Thoracic aorta (tissue), 2 donors: Measurements from ENCODE around the gene SH3PXD2A. TPM values are rescaled to one million over a fixed set of nuclear protein-coding genes. Genes with fewer than 3 reads are reported as not detected.

Experiments used
- ATAC-seq: fragments of 150-250 bp; one replicate; pipeline ENCODE4 v1.8.0; 2017; ENCODE audit warnings: low read depth; ENCODE audit not compliant: insufficient number of reproducible peaks, low FRiP score
- DNase-seq: peaks from one replicate; pipeline ENCODE4 v3.0.0-alpha.2; 2020; ENCODE audit warnings: low spot score
- H3K27ac ChIP-seq, 2 donors: fragments of 200-600 bp; sonication (generic); 1 replicate in 1 of 2; 2 replicates in 1 of 2; pipeline ENCODE4 v1.5.1; 2016; ENCODE audit warnings: mild to moderate bottlenecking in 2 of 2, moderate library complexity in 2 of 2
- H3K27me3 ChIP-seq: fragments of 200-600 bp; sonication (generic); replicated peaks from 2 replicates; pipeline ENCODE4 v1.6.0; 2016; ENCODE audit warnings: mild to moderate bottlenecking; ENCODE audit not compliant: insufficient read depth
- H3K36me3 ChIP-seq: fragments of 200-600 bp; sonication (generic); one replicate; pipeline ENCODE4 v1.5.1; 2016
- H3K4me1 ChIP-seq, 2 donors: fragments of 200-600 bp; sonication (generic); 1 replicate in 1 of 2; 2 replicates in 1 of 2; pipeline versions ENCODE4 v1.5.1 to v1.6.0; 2016; ENCODE audit warnings: low read depth in 2 of 2, mild to moderate bottlenecking in 1 of 2; ENCODE audit not compliant: control insufficient read depth in 1 of 2
- H3K4me3 ChIP-seq: fragments of 200-600 bp; sonication (generic); 2 replicates; pipeline ENCODE4 v1.5.1; 2016; ENCODE audit warnings: mild to moderate bottlenecking
- H3K9me3 ChIP-seq: fragments of 200-600 bp; sonication (generic); 2 replicates; pipeline ENCODE4 v1.5.1; 2016
- CTCF ChIP-seq: fragments of 200-600 bp; sonication (generic); IDR thresholded peaks from one replicate; pipeline ENCODE4 v1.5.1; 2019; ENCODE audit warnings: antibody characterized with exemption
- total RNA-seq, 2 donors: library from RNA; depleted of rRNA; stranded (reverse); fragments of >200 nt; gene quantifications; one replicate each; pipeline versions ENCODE4 v1.1.0 to v1.2.3, GENCODE V29; 2016

SH3PXD2A gene
- total RNA-seq, 2 donors from 2014 or later = 28.3 to 51.5 TPM

- H3K27ac ChIP-seq = no peak overlapping the region
- H3K27me3 ChIP-seq = no peaks in the 10 kb centered on the region
- H3K36me3 ChIP-seq = peaks cover 4% of the 10 kb centered on the region
- no peak for DNase-seq
- peaks cover 7 to 58% of the 10 kb centered on the region in 2 donors for H3K4me1 ChIP-seq
- no peak for TF ChIP-seq CTCF
- no peak overlapping the region for H3K4me3 ChIP-seq
- H3K9me3 ChIP-seq = no peaks in the 10 kb centered on the region
- ATAC-seq = no peak
Measured at GRCh38 chr10:103629581-103629980, 225.8 kb downstream of the SH3PXD2A start.

GRCh38 chr10:103627893-103628292, 227.5 kb downstream of the SH3PXD2A start:
- no peak for TF ChIP-seq CTCF
- DNase-seq (no peak), ATAC-seq (no peak)
- no peaks in the 10 kb centered on the region for H3K9me3 ChIP-seq
- H3K4me1 ChIP-seq = peaks cover 7 to 63% of the 10 kb centered on the region in 2 donors
- H3K27me3 ChIP-seq = no peaks in the 10 kb centered on the region
- H3K27ac ChIP-seq = no peak overlapping the region
- no peak overlapping the region for H3K4me3 ChIP-seq
- peaks cover 4% of the 10 kb centered on the region for H3K36me3 ChIP-seq

- H3K36me3 ChIP-seq = peaks cover 4% of the 10 kb centered on the region
Measured at GRCh38 chr10:103627111-103627892, 228.1 kb downstream of the SH3PXD2A start.

GRCh38 chr10:103626178-103626577, 229.2 kb downstream of the SH3PXD2A start:
- ATAC-seq = peak; percentile 51
- no peaks in the 10 kb centered on the region for H3K27me3 ChIP-seq
- peak overlapping the region; percentile 29 to 57 for H3K27ac ChIP-seq
- H3K9me3 ChIP-seq = no peaks in the 10 kb centered on the region
- H3K4me1 ChIP-seq = peaks cover 19 to 69% of the 10 kb centered on the region in 2 donors
- no peak for TF ChIP-seq CTCF
- peak; percentile 21 for DNase-seq
- H3K4me3 ChIP-seq = no peak overlapping the region
- H3K36me3 ChIP-seq = peaks cover 4% of the 10 kb centered on the region

More at GRCh38 chr10:103627111-103627892, 228.1 kb downstream of the SH3PXD2A start:
- no peaks in the 10 kb centered on the region for H3K9me3 ChIP-seq
- no peak overlapping the region for H3K4me3 ChIP-seq
- peaks cover 8 to 63% of the 10 kb centered on the region in 2 donors for H3K4me1 ChIP-seq
- no peak for DNase-seq
- no peak for TF ChIP-seq CTCF
- H3K27me3 ChIP-seq = no peaks in the 10 kb centered on the region
- peak overlapping the region; percentile 29 to 57 for H3K27ac ChIP-seq
- no peak for ATAC-seq

- Histone ChIP-seq H3K36me3 (peaks cover 4% of the 10 kb centered on the region), H3K4me1 (peaks cover 45 to 82% of the 10 kb centered on the region in 2 donors), H3K9me3 (no peaks in the 10 kb centered on the region), H3K27ac (peak overlapping the region in 1 of 2 donors; percentile 78), H3K4me3 (no peak overlapping the region), H3K27me3 (no peaks in the 10 kb centered on the region)
- no peak for ATAC-seq
- no peak for TF ChIP-seq CTCF
- no peak for DNase-seq
Measured at GRCh38 chr10:103622935-103623574, 232.3 kb downstream of the SH3PXD2A start.
